SHP77 (cell line): ENCODE measurements around the gene MMP26.
"Not testable (repeated sequence)": the region's sequence is repeated elsewhere in the genome, so short reads cannot be mapped to it uniquely, and the experiment has no call there.

ENCODE experiments used
- DNase-seq, 2 experiments: peaks; one replicate each; lab custom pipeline; 2025; lab: John Stamatoyannopoulos, UW

The MMP26 gene

GRCh38 chr11:4722616-4723534, 18.3 kb downstream of the MMP26 start:
- not testable (repeated sequence) for DNase-seq

GRCh38 chr11:4727171-4727570, 22.6 kb downstream of the MMP26 start:
- no peak for DNase-seq

GRCh38 chr11:4740735-4741134, 36.2 kb downstream of the MMP26 start:
- DNase-seq: no peak

- no peak for DNase-seq
These were observed 43.9 kb downstream of the MMP26 start for GRCh38 chr11:4748438-4748837.

GRCh38 chr11:4751201-4751600, 46.6 kb downstream of the MMP26 start:
- DNase-seq: no peak
